Testis (tissue), 3 donors: ENCODE data around the gene OLFML2A. TPM values are rescaled to one million over a fixed set of nuclear protein-coding genes. Genes with fewer than 3 reads are reported as not detected.

Source experiments
- DNase-seq: peaks from one replicate; pipeline ENCODE4 v3.0.0-alpha.2; 2019
- H3K27ac ChIP-seq, 2 donors: fragments of 200-600 bp; sonication (generic); one replicate each; pipeline ENCODE4 v1.5.1; 2019
- H3K27me3 ChIP-seq: fragments of 200-600 bp; sonication (generic); one replicate; pipeline ENCODE4 v1.5.1; 2019
- H3K36me3 ChIP-seq: fragments of 200-600 bp; sonication (generic); one replicate; pipeline ENCODE4 v1.5.1; 2017; ENCODE audit warnings: low read depth; ENCODE audit errors: missing control alignments
- H3K4me1 ChIP-seq: fragments of 200-600 bp; sonication (generic); one replicate; pipeline ENCODE4 v1.5.1; 2019
- H3K4me3 ChIP-seq, 2 donors: fragments of 200-600 bp; sonication (generic); one replicate each; pipeline ENCODE4 v1.5.1; 2017 to 2019
- H3K9me3 ChIP-seq: fragments of 200-600 bp; sonication (generic); one replicate; pipeline ENCODE4 v1.5.1; 2017
- POLR2A ChIP-seq: fragments of 450-650 bp; IDR thresholded peaks from one replicate; pipeline ENCODE4 v1.6.1; 2017; ENCODE audit warnings: antibody characterized with exemption, mild to moderate bottlenecking, moderate library complexity
- WGBS, 2 donors: methylation state at CpG; one replicate each; pipeline ENCODE4 v1.1.5; 2018; 5-methylcytosine and 5-hydroxymethylcytosine counted together
- intact Hi-C: fragments of 100-400 bp; cut with DNase I; formaldehyde crosslinking; loops from one replicate; pipeline ENCODE4 v1.15.1; 2023; ENCODE audit warnings: low total_unique reads
- polyA plus RNA-seq: library from polyadenylated mRNA; stranded (reverse); fragments of 350-450 nt; fragmentation: Illumina TruSeq; extraction: RNeasy Lipid Tissue Mini Kit (QIAGEN cat#74804); gene quantifications from one replicate; pipeline ENCODE4 v1.2.3, GENCODE V29; 2014; ENCODE audit warnings: low read depth, low replicate concordance; ENCODE audit not compliant: insufficient read depth
- total RNA-seq, 2 donors: library from RNA; depleted of rRNA; stranded (reverse); fragments of >200 nt; gene quantifications; one replicate each; pipeline ENCODE4 v1.2.3, GENCODE V29; 2016
- TF ChIP-seq, protein P1 (sequence below), 3 experiments: fragments of 450-650 bp in 2 of 3; fragments of 200-600 bp in 1 of 3; sonication (generic) in 1 of 3; IDR thresholded peaks; one replicate each; pipeline ENCODE4 v1.5.1; 2016 to 2019; ENCODE audit warnings: antibody characterized with exemption in 3 of 3, mild to moderate bottlenecking in 2 of 3, moderate library complexity in 1 of 3

The OLFML2A gene
- total and polyA plus RNA-seq, 3 donors from 2014 or later: 2.6 to 5.2 (median 4.0) TPM

GRCh38 chr9:124764774-124765438 lies 12.0 kb upstream of the OLFML2A start:
- no peak overlapping the region for H3K4me3 ChIP-seq
- peaks cover 19% of the 10 kb centered on the region for H3K4me1 ChIP-seq
- 71 to 75% methylated on average over 6 of the region's 6 CpGs for WGBS, 2 donors
- intact Hi-C loops: no loop called here
- TF ChIP-seq, protein P1, sequence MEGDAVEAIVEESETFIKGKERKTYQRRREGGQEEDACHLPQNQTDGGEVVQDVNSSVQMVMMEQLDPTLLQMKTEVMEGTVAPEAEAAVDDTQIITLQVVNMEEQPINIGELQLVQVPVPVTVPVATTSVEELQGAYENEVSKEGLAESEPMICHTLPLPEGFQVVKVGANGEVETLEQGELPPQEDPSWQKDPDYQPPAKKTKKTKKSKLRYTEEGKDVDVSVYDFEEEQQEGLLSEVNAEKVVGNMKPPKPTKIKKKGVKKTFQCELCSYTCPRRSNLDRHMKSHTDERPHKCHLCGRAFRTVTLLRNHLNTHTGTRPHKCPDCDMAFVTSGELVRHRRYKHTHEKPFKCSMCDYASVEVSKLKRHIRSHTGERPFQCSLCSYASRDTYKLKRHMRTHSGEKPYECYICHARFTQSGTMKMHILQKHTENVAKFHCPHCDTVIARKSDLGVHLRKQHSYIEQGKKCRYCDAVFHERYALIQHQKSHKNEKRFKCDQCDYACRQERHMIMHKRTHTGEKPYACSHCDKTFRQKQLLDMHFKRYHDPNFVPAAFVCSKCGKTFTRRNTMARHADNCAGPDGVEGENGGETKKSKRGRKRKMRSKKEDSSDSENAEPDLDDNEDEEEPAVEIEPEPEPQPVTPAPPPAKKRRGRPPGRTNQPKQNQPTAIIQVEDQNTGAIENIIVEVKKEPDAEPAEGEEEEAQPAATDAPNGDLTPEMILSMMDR (IDR thresholded peaks at IDR 0.05): peak; percentile 20 to 27 (median 27)
- no peak for TF ChIP-seq POLR2A
- no peaks in the 10 kb centered on the region for H3K27me3 ChIP-seq
- no peaks in the 10 kb centered on the region for H3K36me3 ChIP-seq
- no peaks in the 10 kb centered on the region for H3K9me3 ChIP-seq
- no peak for DNase-seq
- no peak overlapping the region for H3K27ac ChIP-seq

DNA sequence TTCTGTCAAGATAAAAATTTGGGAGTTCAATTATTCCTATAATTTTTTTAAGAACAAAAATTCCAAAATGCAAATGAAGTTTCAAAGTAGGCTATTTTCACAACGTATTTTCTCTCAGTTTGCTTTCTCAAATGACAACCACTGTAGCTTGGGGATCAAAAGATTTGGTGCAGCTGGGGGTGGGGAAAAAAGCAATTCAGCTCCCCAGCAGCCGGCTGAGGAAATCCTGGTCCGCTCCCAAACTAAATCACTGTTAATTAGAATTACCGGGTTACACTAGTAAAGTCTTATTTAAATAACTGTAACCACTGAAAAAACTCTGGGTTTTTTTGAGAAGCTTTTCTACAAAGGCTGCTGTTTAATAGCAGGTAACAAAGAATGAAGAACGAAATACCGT lies 11.5 kb upstream of the OLFML2A start:
- no peak overlapping the region for H3K27ac ChIP-seq
- intact Hi-C loops: no loop called here
- no peaks in the 10 kb centered on the region for H3K9me3 ChIP-seq
- H3K4me3 ChIP-seq: no peak overlapping the region
- no peaks in the 10 kb centered on the region for H3K27me3 ChIP-seq
- H3K36me3 ChIP-seq: no peaks in the 10 kb centered on the region
- no peak for DNase-seq
- 72 to 77% methylated on average over 6 of the region's 6 CpGs for WGBS, 2 donors
- H3K4me1 ChIP-seq: peaks cover 19% of the 10 kb centered on the region
- TF ChIP-seq, protein P1 (IDR thresholded peaks at IDR 0.05): no peak
- no peak for TF ChIP-seq POLR2A

GRCh38 chr9:124766326-124766725 lies 10.6 kb upstream of the OLFML2A start:
- H3K27me3 ChIP-seq: no peaks in the 10 kb centered on the region
- no peak for DNase-seq
- intact Hi-C loops: no loop called here
- H3K9me3 ChIP-seq: no peaks in the 10 kb centered on the region
- peaks cover 19% of the 10 kb centered on the region for H3K4me1 ChIP-seq
- WGBS, 2 donors: 63 to 89% methylated on average over 1 of the region's 1 CpG
- no peaks in the 10 kb centered on the region for H3K36me3 ChIP-seq
- H3K4me3 ChIP-seq: no peak overlapping the region
- H3K27ac ChIP-seq: no peak overlapping the region
- TF ChIP-seq POLR2A: no peak
- TF ChIP-seq, protein P1 (IDR thresholded peaks at IDR 0.05): no peak

DNA sequence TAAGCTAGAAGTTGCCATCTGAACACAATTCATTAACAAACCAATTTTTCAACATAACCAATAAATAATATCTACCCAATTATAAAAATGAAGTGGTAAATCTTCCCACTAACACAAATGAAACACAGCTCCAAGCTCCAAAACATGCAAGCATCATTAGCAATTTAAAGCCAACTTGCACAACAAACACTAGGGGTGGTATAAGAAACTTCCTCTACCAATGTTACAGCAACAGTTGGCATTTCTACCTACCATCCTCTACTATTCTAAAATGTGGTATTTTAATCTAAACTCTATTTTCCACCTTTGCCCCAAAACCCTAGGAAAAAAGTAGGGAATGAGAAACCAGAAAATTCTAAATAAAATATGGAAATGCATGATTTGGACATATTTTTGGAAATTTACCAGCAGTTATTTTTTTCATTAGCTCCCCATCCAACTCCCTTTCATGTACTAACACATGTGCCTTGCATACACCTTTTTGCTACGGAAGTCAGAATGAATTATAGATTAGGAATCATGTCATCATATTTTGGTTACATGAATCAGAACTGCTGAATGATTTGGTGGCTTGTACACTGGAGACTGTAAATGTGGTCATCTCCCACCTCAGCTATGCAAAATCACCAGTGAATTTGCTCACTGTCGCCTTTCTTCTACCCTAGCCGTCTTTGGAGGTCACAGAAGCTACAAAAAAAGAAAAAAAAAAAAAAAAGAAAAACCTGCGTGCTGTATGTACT lies 9.9 kb upstream of the OLFML2A start:
- Histone ChIP-seq H3K4me1 (peaks cover 19% of the 10 kb centered on the region), H3K9me3 (no peaks in the 10 kb centered on the region), H3K27ac (no peak overlapping the region), H3K36me3 (no peaks in the 10 kb centered on the region), H3K27me3 (no peaks in the 10 kb centered on the region), H3K4me3 (no peak overlapping the region)
- DNase-seq: no peak
- 52 to 61% methylated on average over 4 of the region's 4 CpGs for WGBS, 2 donors
- intact Hi-C loops: no loop called here
- TF ChIP-seq, protein P1 (IDR thresholded peaks at IDR 0.05): peak in 1 of 3 experiments; percentile 5
- no peak for TF ChIP-seq POLR2A
